K562 (cell line): ENCODE results near the gene CNNM4. TPM values are rescaled to one million over a fixed set of nuclear protein-coding genes. Genes with fewer than 3 reads are reported as not detected.

Source experiments
- CTCFL ChIP-seq: IDR thresholded peaks from 2 replicates; pipeline ENCODE4 v1.6.1; 2011; ENCODE audit warnings: borderline replicate concordance, low read depth, mild to moderate bottlenecking, moderate library complexity, low read length; ENCODE audit not compliant: insufficient read depth, poor library complexity, severe bottlenecking
- KLF16 ChIP-seq: IDR thresholded peaks from 2 replicates; pipeline ENCODE4 v1.6.1; 2016; ENCODE audit warnings: antibody characterized with exemption
- MTA1 ChIP-seq: fragments of 450-650 bp; IDR thresholded peaks from 2 replicates; pipeline ENCODE4 v1.6.1; 2017; ENCODE audit warnings: borderline replicate concordance
- MYC ChIP-seq, 2 experiments: fragments of 250-450 bp in 1 of 2; sonication (Bioruptor Pico) in 1 of 2; IDR thresholded peaks; 2 replicates each; pipeline versions ENCODE4 v1.5.1 to v1.6.1; 2012 to 2021; ENCODE audit warnings: low read depth in 2 of 2, borderline replicate concordance in 1 of 2, improper control_type of control experiment in 1 of 2, low read length in 1 of 2, mild to moderate bottlenecking in 1 of 2, moderate library complexity in 1 of 2
- RAD21 ChIP-seq, 2 experiments: fragments of 250-450 bp in 1 of 2; fragments of 450-650 bp in 1 of 2; sonication (Bioruptor Pico) in 1 of 2; formaldehyde crosslinking in 1 of 2; IDR thresholded peaks in 1 of 2; conservative IDR thresholded peaks in 1 of 2; 2 replicates each; pipeline versions ENCODE4 v1.4.0 to v1.8.0; 2020 to 2022; ENCODE audit warnings: mild to moderate bottlenecking in 2 of 2, moderate library complexity in 1 of 2
- RBM34 ChIP-seq: fragments of 200-400 bp; formaldehyde crosslinking; IDR thresholded peaks from 2 replicates; pipeline ENCODE4 v1.6.1; 2018; ENCODE audit warnings: low read length, borderline replicate concordance; ENCODE audit not compliant: insufficient read depth
- SFPQ ChIP-seq: fragments of 200-400 bp; formaldehyde crosslinking; IDR thresholded peaks from 2 replicates; pipeline ENCODE4 v1.6.1; 2017; ENCODE audit warnings: mild to moderate bottlenecking, low read depth, low read length, moderate library complexity
- SMAD2 ChIP-seq: fragments of 150-350 bp; IDR thresholded peaks from 2 replicates; pipeline ENCODE4 v1.6.1; 2014; ENCODE audit warnings: low read depth, mild to moderate bottlenecking, low read length
- TAF7 ChIP-seq: fragments of 450-650 bp; IDR thresholded peaks from 2 replicates; pipeline ENCODE4 v1.6.1; 2016; ENCODE audit warnings: missing genetic modification characterization, missing compliant biosample characterization
- TEAD4 ChIP-seq, 2 experiments: sonication (generic) in 1 of 2; formaldehyde crosslinking in 1 of 2; IDR thresholded peaks; 2 replicates each; pipeline versions ENCODE4 v1.6.1 to v1.8.0; 2012 to 2022; ENCODE audit warnings: borderline replicate concordance in 1 of 2, inconsistent platforms in 1 of 2, low read length in 1 of 2, mild to moderate bottlenecking in 1 of 2, missing genetic modification reagents in 1 of 2
- ZBTB9 ChIP-seq: fragments of 450-650 bp; formaldehyde crosslinking; IDR thresholded peaks from 2 replicates; pipeline ENCODE4 v1.4.0; 2020; ENCODE audit warnings: mild to moderate bottlenecking, moderate library complexity
- ZNF586 ChIP-seq: fragments of 450-650 bp; formaldehyde crosslinking; conservative IDR thresholded peaks from 2 replicates; pipeline ENCODE4 v1.4.0; 2020; ENCODE audit warnings: mild to moderate bottlenecking, moderate library complexity
- ZNF707 ChIP-seq: fragments of 250-450 bp; sonication (Bioruptor Pico); conservative IDR thresholded peaks from 2 replicates; pipeline ENCODE4 v1.8.0; 2022; ENCODE audit warnings: inconsistent platforms, mild to moderate bottlenecking, moderate library complexity
- ZNF76 ChIP-seq: fragments of 250-450 bp; sonication (Bioruptor Pico); IDR thresholded peaks from 2 replicates; pipeline ENCODE4 v1.4.0; 2020; ENCODE audit warnings: mild to moderate bottlenecking, moderate library complexity, borderline replicate concordance
- polyA plus RNA-seq, 8 experiments: library from polyadenylated mRNA; depleted of rRNA in 4 of 8; stranded (reverse) in 5 of 8; unstranded in 3 of 8; fragments of >200 nt; fragmentation: Nextera tagmentation in 2 of 8; fragmentation: Illumina TruSeq in 1 of 8; extraction: Ambion mirVana in 2 of 8; extraction: Trizol in 1 of 8; gene quantifications; 2 replicates each; pipeline versions ENCODE4 v1.2.1 to v1.2.3, GENCODE V29; 2011 to 2014; ENCODE audit warnings: inconsistent platforms in 1 of 8, missing spikeins in 1 of 8
- total RNA-seq, 7 experiments: library from RNA; depleted of rRNA in 6 of 7; stranded (reverse); fragments of >200 nt in 6 of 7; fragmentation: Illumina TruSeq in 2 of 7; extraction: Trizol in 2 of 7; gene quantifications; 2 replicates each; pipeline versions ENCODE4 v1.2.1 to v1.2.3, GENCODE V29; 2011 to 2021; ENCODE audit warnings: low replicate concordance in 1 of 7
- TF ChIP-seq, protein P1 (sequence below): fragments of 250-450 bp; sonication (Bioruptor Pico); IDR thresholded peaks from 2 replicates; pipeline ENCODE4 v1.5.0; 2022; ENCODE audit warnings: mild to moderate bottlenecking
- TF ChIP-seq, protein P2 (sequence below): sonication (generic); formaldehyde crosslinking; IDR thresholded peaks from 2 replicates; pipeline ENCODE4 v1.8.0; 2022; ENCODE audit warnings: mild to moderate bottlenecking, low read depth, missing genetic modification reagents

The CNNM4 gene
- total and polyA plus RNA-seq, 9 of the 15 experiments (the other 6 are each of a cell fraction or from before 2014, with no cell fraction given): 0.96 to 6.3 (median 2.8) TPM

GRCh38 chr2:96801005-96801785 is 40.5 kb downstream of the CNNM4 start (continued):
- no peak for TF ChIP-seq CTCFL
- no peak for TF ChIP-seq ZNF76
- no peak for TF ChIP-seq SFPQ
- TF ChIP-seq TEAD4 (IDR thresholded peaks at IDR 0.05; ENCODE audit: low read length): no peak
- no peak for TF ChIP-seq TEAD4 (CRISPR knock-in tag; IDR thresholded peaks at IDR 0.05; ENCODE audit: borderline replicate concordance)
- TF ChIP-seq ZNF586 (CRISPR knock-in tag): no peak
- TF ChIP-seq RBM34: no peak
- TF ChIP-seq, protein P1, sequence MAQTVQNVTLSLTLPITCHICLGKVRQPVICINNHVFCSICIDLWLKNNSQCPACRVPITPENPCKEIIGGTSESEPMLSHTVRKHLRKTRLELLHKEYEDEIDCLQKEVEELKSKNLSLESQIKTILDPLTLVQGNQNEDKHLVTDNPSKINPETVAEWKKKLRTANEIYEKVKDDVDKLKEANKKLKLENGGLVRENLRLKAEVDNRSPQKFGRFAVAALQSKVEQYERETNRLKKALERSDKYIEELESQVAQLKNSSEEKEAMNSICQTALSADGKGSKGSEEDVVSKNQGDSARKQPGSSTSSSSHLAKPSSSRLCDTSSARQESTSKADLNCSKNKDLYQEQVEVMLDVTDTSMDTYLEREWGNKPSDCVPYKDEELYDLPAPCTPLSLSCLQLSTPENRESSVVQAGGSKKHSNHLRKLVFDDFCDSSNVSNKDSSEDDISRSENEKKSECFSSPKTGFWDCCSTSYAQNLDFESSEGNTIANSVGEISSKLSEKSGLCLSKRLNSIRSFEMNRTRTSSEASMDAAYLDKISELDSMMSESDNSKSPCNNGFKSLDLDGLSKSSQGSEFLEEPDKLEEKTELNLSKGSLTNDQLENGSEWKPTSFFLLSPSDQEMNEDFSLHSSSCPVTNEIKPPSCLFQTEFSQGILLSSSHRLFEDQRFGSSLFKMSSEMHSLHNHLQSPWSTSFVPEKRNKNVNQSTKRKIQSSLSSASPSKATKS (CRISPR knock-in tag): no peak
- no peak for TF ChIP-seq SMAD2
- no peak for TF ChIP-seq ZBTB9 (CRISPR knock-in tag)
- no peak for TF ChIP-seq KLF16
- no peak for TF ChIP-seq MTA1
- TF ChIP-seq ZNF707 (CRISPR knock-in tag): no peak
- TF ChIP-seq, protein P2, sequence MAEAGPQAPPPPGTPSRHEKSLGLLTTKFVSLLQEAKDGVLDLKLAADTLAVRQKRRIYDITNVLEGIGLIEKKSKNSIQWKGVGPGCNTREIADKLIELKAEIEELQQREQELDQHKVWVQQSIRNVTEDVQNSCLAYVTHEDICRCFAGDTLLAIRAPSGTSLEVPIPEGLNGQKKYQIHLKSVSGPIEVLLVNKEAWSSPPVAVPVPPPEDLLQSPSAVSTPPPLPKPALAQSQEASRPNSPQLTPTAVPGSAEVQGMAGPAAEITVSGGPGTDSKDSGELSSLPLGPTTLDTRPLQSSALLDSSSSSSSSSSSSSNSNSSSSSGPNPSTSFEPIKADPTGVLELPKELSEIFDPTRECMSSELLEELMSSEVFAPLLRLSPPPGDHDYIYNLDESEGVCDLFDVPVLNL: no peak
- TF ChIP-seq TAF7 (tag): no peak
- peak; percentile 42 to 71 for TF ChIP-seq RAD21 (CRISPR knock-in tag; conservative IDR thresholded peaks at IDR 0.05 in 1 of 2, IDR thresholded peaks at IDR 0.05 in 1 of 2)
- TF ChIP-seq MYC (IDR thresholded peaks at IDR 0.05; ENCODE audit: low read depth, low read length): peak; percentile 33; the same call in 1 of the 2 replicates
- TF ChIP-seq MYC (CRISPR knock-in tag; IDR thresholded peaks at IDR 0.05; ENCODE audit: borderline replicate concordance, low read depth): no peak
